HepG2 (cell line): ENCODE measurements around the gene ARHGAP12. TPM values are rescaled to one million over a fixed set of nuclear protein-coding genes. Genes with fewer than 3 reads are reported as not detected.

Experiments
- BRCA1 ChIP-seq: sonication (generic); formaldehyde crosslinking; IDR thresholded peaks from 2 replicates; pipeline ENCODE4 v1.4.0; 2020; ENCODE audit warnings: missing genetic modification reagents
- DMAP1 ChIP-seq: IDR thresholded peaks from 2 replicates; pipeline ENCODE4 v1.6.1; 2016
- ELF3 ChIP-seq: IDR thresholded peaks from 2 replicates; pipeline ENCODE4 v1.6.1; 2016; ENCODE audit warnings: missing genetic modification reagents, missing compliant biosample characterization
- JUN ChIP-seq: sonication (generic); formaldehyde crosslinking; IDR thresholded peaks from 2 replicates; pipeline ENCODE4 v1.4.0; 2020; ENCODE audit warnings: mild to moderate bottlenecking, missing genetic modification reagents
- KAT8 ChIP-seq: IDR thresholded peaks from 2 replicates; pipeline ENCODE4 v1.6.1; 2016; ENCODE audit warnings: missing genetic modification reagents, missing compliant biosample characterization
- NFATC3 ChIP-seq: sonication (generic); formaldehyde crosslinking; IDR thresholded peaks from 2 replicates; pipeline ENCODE4 v1.5.1; 2020; ENCODE audit warnings: mild to moderate bottlenecking, missing genetic modification reagents
- POLR2A ChIP-seq, 2 experiments: IDR thresholded peaks; 2 replicates each; pipeline ENCODE4 v1.6.1; 2011; ENCODE audit warnings: low read depth in 2 of 2, low read length in 2 of 2, mild to moderate bottlenecking in 1 of 2, moderate library complexity in 1 of 2; ENCODE audit not compliant: insufficient read depth in 1 of 2
- RCOR2 ChIP-seq: IDR thresholded peaks from 2 replicates; pipeline ENCODE4 v1.6.1; 2016; ENCODE audit warnings: missing biosample characterization, missing genetic modification reagents
- REPIN1 ChIP-seq: sonication (generic); formaldehyde crosslinking; IDR thresholded peaks from 2 replicates; pipeline ENCODE4 v1.8.0; 2022; ENCODE audit warnings: missing genetic modification reagents, low read depth, mild to moderate bottlenecking, borderline replicate concordance
- RFXANK ChIP-seq: IDR thresholded peaks from 2 replicates; pipeline ENCODE4 v1.6.1; 2016
- TSC22D2 ChIP-seq: sonication (generic); formaldehyde crosslinking; IDR thresholded peaks from 2 replicates; pipeline ENCODE4 v1.5.1; 2020; ENCODE audit warnings: missing genetic modification reagents, mild to moderate bottlenecking, borderline replicate concordance
- ZNF12 ChIP-seq: sonication (generic); formaldehyde crosslinking; IDR thresholded peaks from 2 replicates; pipeline ENCODE4 v1.5.0; 2020; ENCODE audit warnings: missing genetic modification reagents
- ZNF7 ChIP-seq: IDR thresholded peaks from 2 replicates; pipeline ENCODE4 v1.6.1; 2016; ENCODE audit warnings: missing biosample characterization, missing genetic modification reagents
- ZNF746 ChIP-seq: sonication (generic); formaldehyde crosslinking; IDR thresholded peaks from 2 replicates; pipeline ENCODE4 v1.8.0; 2022; ENCODE audit warnings: mild to moderate bottlenecking, missing genetic modification reagents
- ZNF768 ChIP-seq: sonication (generic); formaldehyde crosslinking; IDR thresholded peaks from 2 replicates; pipeline ENCODE4 v1.4.0; 2020; ENCODE audit warnings: missing genetic modification reagents
- polyA plus RNA-seq, 8 experiments: library from polyadenylated mRNA; depleted of rRNA in 3 of 8; stranded (reverse) in 7 of 8; unstranded in 1 of 8; fragments of >200 nt; fragmentation: Illumina TruSeq in 4 of 8; extraction: Trizol in 4 of 8; gene quantifications; 2 replicates each; pipeline versions ENCODE4 v1.2.1 to v1.2.3, GENCODE V29; 2011 to 2016; ENCODE audit warnings: low read depth in 4 of 8, missing spikeins in 1 of 8, mixed read lengths in 1 of 8; ENCODE audit not compliant: insufficient read depth in 1 of 8
- total RNA-seq, 5 experiments: library from RNA; depleted of rRNA; stranded (reverse); fragments of >200 nt; fragmentation: Illumina TruSeq; extraction: Trizol; gene quantifications; 2 replicates each; pipeline ENCODE4 v1.2.3, GENCODE V29; 2016; ENCODE audit warnings: low read depth in 1 of 5
- TF ChIP-seq, protein P1 (sequence below): sonication (generic); formaldehyde crosslinking; IDR thresholded peaks from 2 replicates; pipeline ENCODE4 v1.8.0; 2022; ENCODE audit warnings: missing genetic modification reagents, mild to moderate bottlenecking, borderline replicate concordance
- TF ChIP-seq, protein P2 (sequence below): sonication (generic); formaldehyde crosslinking; IDR thresholded peaks from 2 replicates; pipeline ENCODE4 v1.5.1; 2020; ENCODE audit warnings: missing genetic modification reagents, mild to moderate bottlenecking, borderline replicate concordance
- TF ChIP-seq, protein P3 (sequence below): sonication (generic); formaldehyde crosslinking; IDR thresholded peaks from 2 replicates; pipeline ENCODE4 v1.4.0; 2020; ENCODE audit warnings: missing genetic modification reagents
- TF ChIP-seq, protein P4 (sequence below): sonication (generic); formaldehyde crosslinking; IDR thresholded peaks from 2 replicates; pipeline ENCODE4 v1.8.1; 2023; ENCODE audit warnings: mild to moderate bottlenecking, missing genetic modification reagents
- TF ChIP-seq, protein P5 (sequence below): sonication (generic); formaldehyde crosslinking; IDR thresholded peaks from 2 replicates; pipeline ENCODE4 v1.8.1; 2023; ENCODE audit warnings: missing genetic modification reagents, inconsistent platforms, borderline replicate concordance

ARHGAP12 gene
- total and polyA plus RNA-seq, 2 of the 13 experiments (the other 11 are each of a cell fraction or from before 2014, with no cell fraction given) = 25.0 to 54.6 TPM

DNA sequence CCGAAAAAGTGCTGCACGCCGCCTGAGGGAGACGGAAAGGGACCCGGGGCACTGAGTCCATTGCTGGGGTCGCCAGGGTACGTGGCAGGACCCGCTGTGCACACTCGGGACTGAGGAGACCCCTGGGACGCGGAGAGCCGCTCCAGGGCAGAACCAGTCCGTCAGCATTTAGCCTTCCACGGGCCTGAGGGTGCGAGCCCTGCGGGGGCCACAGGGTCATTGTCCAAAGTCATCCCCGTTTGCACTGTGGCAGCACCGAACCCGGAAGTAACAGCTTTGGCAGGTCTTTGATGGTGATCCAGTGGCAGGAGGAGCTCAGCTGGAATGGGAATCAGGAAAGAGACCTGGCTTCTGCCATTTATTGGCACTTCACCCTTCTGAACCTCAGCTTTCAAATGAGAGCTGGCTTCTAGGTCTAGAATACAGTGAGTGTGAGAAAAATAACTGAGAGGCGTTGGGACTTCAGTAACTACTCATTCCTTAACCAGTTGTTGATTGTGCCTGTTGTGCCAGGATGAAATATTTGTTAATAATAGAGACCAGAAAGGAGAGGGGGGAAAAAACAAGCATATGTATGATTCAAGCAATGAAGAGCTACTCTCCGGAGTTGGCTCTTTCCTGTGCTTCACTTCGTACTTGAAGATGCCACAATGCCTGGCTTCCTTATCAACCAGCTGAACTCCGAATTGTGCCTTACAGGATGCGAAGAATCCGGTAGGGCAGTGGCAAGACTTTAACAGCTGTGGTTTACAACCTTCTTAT is 811 bp upstream of the ARHGAP12 start (continued):
- TF ChIP-seq, protein P1, sequence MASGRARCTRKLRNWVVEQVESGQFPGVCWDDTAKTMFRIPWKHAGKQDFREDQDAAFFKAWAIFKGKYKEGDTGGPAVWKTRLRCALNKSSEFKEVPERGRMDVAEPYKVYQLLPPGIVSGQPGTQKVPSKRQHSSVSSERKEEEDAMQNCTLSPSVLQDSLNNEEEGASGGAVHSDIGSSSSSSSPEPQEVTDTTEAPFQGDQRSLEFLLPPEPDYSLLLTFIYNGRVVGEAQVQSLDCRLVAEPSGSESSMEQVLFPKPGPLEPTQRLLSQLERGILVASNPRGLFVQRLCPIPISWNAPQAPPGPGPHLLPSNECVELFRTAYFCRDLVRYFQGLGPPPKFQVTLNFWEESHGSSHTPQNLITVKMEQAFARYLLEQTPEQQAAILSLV (CRISPR knock-in tag) = 0 out of 2 replicates have a peak, but pooled peaks have one; percentile 22
- TF ChIP-seq RCOR2 (CRISPR knock-in tag) = no peak
- no peak for TF ChIP-seq ZNF7 (CRISPR knock-in tag)
- TF ChIP-seq, protein P2, sequence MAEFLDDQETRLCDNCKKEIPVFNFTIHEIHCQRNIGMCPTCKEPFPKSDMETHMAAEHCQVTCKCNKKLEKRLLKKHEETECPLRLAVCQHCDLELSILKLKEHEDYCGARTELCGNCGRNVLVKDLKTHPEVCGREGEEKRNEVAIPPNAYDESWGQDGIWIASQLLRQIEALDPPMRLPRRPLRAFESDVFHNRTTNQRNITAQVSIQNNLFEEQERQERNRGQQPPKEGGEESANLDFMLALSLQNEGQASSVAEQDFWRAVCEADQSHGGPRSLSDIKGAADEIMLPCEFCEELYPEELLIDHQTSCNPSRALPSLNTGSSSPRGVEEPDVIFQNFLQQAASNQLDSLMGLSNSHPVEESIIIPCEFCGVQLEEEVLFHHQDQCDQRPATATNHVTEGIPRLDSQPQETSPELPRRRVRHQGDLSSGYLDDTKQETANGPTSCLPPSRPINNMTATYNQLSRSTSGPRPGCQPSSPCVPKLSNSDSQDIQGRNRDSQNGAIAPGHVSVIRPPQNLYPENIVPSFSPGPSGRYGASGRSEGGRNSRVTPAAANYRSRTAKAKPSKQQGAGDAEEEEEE = no peak
- no peak for TF ChIP-seq ZNF12 (CRISPR knock-in tag)
- no peak for TF ChIP-seq ZNF768 (CRISPR knock-in tag)
- no peak for TF ChIP-seq NFATC3 (CRISPR knock-in tag)
- no peak for TF ChIP-seq TSC22D2 (CRISPR knock-in tag)
- TF ChIP-seq JUN (CRISPR knock-in tag) = no peak
- TF ChIP-seq, protein P3, sequence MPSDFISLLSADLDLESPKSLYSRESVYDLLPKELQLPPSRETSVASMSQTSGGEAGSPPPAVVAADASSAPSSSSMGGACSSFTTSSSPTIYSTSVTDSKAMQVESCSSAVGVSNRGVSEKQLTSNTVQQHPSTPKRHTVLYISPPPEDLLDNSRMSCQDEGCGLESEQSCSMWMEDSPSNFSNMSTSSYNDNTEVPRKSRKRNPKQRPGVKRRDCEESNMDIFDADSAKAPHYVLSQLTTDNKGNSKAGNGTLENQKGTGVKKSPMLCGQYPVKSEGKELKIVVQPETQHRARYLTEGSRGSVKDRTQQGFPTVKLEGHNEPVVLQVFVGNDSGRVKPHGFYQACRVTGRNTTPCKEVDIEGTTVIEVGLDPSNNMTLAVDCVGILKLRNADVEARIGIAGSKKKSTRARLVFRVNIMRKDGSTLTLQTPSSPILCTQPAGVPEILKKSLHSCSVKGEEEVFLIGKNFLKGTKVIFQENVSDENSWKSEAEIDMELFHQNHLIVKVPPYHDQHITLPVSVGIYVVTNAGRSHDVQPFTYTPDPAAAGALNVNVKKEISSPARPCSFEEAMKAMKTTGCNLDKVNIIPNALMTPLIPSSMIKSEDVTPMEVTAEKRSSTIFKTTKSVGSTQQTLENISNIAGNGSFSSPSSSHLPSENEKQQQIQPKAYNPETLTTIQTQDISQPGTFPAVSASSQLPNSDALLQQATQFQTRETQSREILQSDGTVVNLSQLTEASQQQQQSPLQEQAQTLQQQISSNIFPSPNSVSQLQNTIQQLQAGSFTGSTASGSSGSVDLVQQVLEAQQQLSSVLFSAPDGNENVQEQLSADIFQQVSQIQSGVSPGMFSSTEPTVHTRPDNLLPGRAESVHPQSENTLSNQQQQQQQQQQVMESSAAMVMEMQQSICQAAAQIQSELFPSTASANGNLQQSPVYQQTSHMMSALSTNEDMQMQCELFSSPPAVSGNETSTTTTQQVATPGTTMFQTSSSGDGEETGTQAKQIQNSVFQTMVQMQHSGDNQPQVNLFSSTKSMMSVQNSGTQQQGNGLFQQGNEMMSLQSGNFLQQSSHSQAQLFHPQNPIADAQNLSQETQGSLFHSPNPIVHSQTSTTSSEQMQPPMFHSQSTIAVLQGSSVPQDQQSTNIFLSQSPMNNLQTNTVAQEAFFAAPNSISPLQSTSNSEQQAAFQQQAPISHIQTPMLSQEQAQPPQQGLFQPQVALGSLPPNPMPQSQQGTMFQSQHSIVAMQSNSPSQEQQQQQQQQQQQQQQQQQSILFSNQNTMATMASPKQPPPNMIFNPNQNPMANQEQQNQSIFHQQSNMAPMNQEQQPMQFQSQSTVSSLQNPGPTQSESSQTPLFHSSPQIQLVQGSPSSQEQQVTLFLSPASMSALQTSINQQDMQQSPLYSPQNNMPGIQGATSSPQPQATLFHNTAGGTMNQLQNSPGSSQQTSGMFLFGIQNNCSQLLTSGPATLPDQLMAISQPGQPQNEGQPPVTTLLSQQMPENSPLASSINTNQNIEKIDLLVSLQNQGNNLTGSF (CRISPR knock-in tag) = no peak
- no peak for TF ChIP-seq ZNF746 (CRISPR knock-in tag)
- no peak for TF ChIP-seq REPIN1 (CRISPR knock-in tag)
- peak; percentile 55 to 78 for TF ChIP-seq POLR2A (IDR thresholded peaks at IDR 0.05; ENCODE audit: insufficient read depth in 1 of 2, low read depth in 2 of 2, low read length in 2 of 2)
- no peak for TF ChIP-seq RFXANK
- TF ChIP-seq, protein P4, sequence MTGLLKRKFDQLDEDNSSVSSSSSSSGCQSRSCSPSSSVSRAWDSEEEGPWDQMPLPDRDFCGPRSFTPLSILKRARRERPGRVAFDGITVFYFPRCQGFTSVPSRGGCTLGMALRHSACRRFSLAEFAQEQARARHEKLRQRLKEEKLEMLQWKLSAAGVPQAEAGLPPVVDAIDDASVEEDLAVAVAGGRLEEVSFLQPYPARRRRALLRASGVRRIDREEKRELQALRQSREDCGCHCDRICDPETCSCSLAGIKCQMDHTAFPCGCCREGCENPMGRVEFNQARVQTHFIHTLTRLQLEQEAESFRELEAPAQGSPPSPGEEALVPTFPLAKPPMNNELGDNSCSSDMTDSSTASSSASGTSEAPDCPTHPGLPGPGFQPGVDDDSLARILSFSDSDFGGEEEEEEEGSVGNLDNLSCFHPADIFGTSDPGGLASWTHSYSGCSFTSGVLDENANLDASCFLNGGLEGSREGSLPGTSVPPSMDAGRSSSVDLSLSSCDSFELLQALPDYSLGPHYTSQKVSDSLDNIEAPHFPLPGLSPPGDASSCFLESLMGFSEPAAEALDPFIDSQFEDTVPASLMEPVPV = no peak
- TF ChIP-seq, protein P5, sequence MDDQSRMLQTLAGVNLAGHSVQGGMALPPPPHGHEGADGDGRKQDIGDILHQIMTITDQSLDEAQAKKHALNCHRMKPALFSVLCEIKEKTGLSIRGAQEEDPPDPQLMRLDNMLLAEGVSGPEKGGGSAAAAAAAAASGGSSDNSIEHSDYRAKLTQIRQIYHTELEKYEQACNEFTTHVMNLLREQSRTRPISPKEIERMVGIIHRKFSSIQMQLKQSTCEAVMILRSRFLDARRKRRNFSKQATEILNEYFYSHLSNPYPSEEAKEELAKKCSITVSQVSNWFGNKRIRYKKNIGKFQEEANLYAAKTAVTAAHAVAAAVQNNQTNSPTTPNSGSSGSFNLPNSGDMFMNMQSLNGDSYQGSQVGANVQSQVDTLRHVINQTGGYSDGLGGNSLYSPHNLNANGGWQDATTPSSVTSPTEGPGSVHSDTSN (CRISPR knock-in tag) = no peak
- peak; percentile 32; the same call in 1 of the 2 replicates for TF ChIP-seq KAT8 (CRISPR knock-in tag)
- no peak for TF ChIP-seq BRCA1
- TF ChIP-seq ELF3 (CRISPR knock-in tag) = peak; percentile 96
- peak; percentile 60; the same call in 1 of the 2 replicates for TF ChIP-seq DMAP1 (CRISPR knock-in tag)
